SW 1271 (cell line): ENCODE data around the gene DGKB.
"Not testable (repeated sequence)": the region's sequence is repeated elsewhere in the genome, so short reads cannot be mapped to it uniquely, and the experiment has no call there.

Experiments
- DNase-seq, 2 experiments: peaks; one replicate each; lab custom pipeline; 2025; lab: John Stamatoyannopoulos, UW

DGKB gene

DNA sequence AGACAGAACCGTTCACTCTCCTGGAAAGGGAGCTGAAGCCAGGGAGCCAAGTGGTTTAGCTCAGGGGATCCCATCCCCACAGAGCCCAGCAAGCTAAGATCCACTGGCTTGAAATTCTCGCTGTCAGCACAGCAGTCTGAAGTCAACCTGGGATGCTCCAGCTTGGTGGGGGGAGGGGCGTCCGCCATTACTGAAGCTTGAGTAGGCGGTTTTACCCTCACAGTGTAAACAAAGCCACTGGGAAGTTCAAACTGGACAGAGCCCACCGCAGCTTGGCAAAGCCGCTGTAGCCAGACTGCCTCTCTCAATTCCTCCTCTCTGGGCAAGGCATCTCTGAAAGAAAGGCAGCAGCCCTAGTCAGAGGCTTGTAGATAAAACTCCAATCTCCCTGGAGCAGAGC lies 443.7 kb downstream of the DGKB start:
- not testable (repeated sequence) for DNase-seq

DNA sequence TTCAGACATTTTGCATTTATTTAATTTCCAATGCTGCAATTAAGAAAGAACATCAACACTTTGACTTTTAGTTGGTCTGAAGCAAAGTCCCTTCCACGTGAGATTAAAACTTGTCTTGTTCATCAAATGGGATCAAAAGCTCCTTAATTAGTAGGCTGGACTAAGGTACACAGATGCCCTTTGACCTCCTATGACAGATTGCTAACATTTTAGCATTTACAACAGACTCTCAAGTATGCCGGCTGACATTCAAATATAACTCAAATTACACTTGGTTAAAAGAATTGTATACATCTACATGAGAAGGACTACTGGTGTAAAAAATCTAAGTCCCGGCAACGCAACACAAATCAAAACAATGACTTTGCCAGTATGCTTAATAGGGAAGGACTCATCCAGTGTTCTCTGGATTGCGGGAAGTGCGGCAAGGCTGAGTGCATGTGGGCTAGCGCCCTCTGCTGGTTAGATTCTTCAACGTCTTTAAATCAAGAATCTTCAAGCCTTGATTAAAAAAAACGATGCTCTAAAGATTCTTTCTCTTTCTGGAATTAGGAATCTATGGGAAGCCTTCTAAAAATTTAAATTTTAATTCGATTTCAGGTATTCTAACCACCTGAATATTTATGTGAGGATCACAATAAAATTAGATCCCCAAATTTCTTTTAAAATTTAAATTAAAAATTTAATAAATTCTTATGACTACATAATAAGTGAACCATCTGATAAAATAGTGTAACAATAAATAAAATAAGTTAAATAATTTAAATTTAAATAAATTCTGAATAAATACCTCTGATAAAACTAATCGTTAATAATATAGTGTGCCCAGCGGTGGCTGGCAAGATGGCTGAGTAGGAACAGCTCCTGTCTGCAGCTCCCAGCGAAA lies 444.7 kb downstream of the DGKB start:
- DNase-seq: peak; percentile 48 to 74

DNA sequence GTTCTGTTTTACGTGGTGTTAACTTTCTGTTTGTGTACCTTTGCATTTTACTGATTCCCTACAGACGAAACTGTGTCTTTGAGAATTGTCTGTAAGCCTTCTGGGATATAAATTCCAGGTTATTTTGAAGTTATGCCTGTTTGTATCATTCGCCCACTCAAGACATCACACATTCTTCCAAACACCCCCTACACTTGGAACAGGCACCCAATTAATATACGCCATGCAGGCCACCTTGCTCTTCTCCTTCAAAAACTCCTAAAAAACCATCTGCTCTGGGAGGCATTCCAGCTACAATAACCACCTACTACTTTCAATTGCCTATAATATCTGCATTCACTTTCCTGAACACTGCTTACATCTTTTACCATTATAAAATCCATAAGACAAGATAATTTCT lies 453.3 kb downstream of the DGKB start:
- DNase-seq: no peak

DNA sequence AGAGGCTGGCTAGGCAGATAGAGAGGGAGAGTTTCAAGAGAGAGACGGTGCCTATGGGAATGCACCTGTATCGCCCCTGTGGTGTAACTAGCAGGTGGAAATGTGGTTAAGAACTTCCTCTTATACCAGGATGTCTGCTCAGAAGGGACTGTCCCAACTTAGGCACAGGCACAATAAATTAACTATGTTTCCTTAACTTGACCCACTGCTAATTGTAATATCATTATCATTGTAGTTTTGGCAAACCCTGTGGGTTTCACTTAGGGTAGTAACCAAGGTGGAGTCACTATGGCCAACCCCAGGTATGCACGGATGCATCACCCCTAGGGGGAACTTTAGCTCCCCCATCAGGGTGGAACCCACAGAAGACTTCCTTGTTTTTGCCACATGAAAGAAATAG lies 455.7 kb downstream of the DGKB start:
- no peak for DNase-seq

DNA sequence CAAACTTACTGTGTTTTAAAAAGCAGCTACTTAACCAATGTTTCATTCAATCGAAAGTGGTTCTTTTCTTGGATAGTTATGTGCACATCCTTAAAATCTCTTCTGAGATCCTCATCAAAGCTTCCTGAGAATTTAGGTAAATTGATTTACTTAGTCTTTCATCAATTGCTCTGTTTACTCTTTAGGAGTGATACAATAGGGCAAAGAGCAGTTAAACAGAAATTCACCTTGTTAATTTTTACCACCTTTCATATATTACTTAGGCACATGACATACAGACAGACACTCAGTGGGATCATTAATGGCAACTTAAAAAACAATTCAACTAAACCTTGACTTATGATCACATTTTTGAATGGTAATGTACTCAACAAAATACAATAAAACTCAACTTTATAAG lies 456.3 kb downstream of the DGKB start:
- DNase-seq: no peak

DNA sequence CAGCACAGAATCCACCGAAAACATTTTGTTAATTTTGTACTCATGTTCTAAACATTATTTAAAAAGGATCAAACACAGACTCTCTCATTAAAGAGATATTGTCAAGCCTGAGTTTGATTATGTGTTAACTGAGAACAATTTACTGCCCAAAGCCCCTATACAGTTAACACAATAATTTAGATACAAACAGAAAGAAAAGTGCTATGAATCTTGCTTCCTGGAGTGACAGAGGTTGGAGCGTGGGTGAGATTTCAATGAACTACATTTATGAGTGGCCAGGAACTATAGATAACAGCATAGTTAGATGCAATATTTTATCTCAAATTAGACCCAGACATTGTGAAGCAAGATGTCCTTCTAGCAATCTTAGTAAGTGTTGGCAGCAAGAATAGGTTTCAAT lies 464.2 kb downstream of the DGKB start:
- no peak for DNase-seq

DNA sequence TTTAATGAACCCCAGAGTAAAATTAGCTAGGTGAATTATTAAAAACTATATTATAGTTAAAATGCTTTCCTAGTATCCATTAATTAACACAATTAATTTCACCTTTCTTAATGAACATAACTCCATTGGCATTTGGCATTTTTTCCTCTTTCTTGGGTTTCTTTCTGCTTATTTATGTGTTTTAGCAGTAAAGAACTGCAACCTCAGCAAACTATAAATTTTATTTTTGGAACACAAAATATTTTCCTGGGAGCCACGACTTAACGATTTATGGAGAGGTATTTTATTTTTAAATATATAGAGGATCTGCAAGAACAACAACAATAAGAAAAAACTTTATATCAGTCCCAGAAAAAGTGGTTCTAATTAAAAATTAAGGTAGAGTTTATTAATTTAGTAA lies 465.7 kb downstream of the DGKB start:
- DNase-seq: no peak

DNA sequence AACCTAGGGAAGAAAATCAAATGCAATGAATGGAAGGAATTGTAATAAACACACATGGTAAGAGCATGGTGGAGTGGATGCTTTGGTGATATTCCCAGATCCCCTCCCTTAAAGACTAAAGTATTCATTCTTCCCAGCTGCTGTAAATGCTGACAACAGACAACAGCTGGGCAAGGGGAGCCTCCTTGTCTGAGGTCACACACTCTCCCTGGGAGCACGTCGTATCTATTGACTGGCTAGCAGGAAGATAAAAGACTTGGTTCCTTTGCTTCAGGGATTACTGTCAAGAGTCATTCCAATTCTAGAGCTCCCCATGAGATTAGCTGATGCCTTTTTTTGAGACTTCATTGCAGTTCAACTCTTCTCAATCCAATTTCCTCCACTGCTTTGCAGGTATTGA lies 469.6 kb downstream of the DGKB start:
- DNase-seq: no peak

DNA sequence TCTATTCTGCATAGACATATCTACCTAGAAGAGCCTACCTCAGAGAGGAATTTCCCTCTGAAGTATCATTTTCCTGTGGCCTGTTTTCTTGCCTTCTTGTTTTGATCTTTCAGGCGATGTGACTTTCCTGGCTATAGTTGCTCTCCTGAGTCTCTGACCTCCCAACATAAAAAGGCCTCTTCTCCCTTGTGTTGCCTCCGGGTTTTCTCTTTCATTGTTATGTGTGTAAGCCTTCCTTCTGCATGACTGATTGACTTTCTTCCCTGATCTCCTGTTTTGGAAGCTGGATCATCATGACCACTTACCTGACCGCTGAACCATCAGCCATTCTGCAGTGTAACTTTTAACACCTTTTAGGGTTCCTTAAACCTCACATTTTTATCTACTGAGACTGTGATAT lies 471.6 kb downstream of the DGKB start:
- DNase-seq: no peak

DNA sequence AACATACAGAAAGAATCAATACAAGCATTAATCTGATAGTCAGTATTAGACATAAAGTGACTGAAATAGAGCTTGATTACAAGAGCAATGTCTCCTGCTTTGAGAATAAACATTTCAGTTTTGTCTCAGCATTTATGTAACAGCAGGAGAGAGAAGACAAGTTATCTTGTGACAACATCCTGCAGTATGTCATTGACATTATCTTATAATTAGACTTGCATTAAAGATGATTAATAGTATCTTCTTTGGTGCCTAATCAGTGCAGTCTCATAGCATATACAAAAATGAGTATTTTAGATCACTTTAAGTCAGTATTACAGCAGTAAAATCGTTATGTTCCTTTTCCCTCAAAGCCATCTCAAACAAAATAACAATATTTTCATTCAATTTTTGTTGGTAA lies 477.0 kb downstream of the DGKB start:
- no peak for DNase-seq

DNA sequence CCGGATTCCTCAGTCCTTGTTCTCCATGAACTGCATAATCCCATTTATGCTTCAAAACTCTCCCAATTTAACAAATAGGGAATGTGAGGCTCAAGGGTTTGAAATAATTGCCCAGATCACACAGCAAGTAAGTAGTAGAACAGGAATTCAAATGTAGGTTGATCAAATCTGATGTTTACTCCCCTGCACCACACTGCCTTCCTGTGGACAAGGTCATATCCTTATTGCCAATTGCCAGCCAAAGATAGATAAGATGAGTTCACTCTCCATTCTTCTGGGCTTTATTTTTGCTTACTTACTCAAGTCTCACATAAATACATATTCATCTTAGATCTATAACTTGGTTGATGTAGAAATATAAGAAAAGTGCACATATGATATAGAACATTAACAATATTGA lies 477.9 kb downstream of the DGKB start:
- DNase-seq: no peak

DNA sequence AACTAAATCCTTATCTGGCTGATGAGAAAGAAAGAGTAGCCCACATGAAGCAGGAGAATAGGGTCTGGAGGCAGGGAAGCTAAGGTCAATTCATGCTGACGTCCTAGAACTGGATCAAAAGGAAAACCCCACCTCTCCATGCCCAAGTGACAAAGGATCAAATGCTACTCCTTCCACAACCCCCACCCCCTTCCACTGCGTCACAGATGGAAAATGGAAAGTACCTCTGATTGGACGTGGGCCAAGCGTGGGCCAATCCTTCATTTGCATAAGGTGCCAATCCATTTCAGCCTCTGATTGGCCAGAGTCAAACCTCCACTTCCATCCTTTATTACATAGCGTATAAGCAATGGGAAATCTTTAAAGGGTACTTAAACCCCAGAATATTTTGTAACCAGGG lies 481.8 kb downstream of the DGKB start:
- DNase-seq: no peak

DNA sequence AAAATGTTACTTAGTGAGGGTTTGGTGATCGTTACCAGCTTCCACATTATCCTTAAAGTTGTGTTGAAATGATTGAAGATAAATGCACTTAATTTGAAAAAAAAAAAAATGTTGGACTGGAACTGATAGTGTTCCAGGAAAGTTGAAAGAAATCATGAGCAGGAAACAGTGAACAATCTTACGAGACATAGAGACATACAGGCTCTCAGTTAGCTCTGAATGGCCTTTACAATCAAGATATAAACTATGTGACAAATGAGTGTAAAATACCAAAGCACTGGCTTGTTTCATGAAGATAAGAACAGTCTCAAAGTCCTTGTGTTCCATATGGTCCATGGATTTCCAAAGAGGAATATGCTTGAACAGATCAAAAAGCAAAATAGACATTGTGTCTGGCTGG lies 483.0 kb downstream of the DGKB start:
- no peak for DNase-seq

DNA sequence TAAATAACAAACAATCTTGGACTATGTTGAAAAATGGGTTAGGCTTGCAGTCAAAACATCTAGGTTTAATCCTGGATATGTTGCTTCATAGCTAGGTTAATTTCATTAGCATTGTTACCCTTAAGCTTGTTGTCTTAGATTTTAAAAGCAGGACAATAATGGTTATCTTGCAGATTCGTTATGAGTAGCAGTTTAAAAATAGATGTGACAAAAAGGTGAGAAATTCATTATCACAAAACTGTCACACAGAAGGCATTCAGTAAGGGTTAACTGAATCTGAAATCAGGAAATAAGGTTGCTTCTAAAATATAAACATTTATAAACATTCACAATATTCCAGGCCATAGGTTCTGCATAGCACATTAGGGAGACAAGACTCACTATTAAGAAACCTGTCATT lies 483.9 kb downstream of the DGKB start:
- no peak for DNase-seq

DNA sequence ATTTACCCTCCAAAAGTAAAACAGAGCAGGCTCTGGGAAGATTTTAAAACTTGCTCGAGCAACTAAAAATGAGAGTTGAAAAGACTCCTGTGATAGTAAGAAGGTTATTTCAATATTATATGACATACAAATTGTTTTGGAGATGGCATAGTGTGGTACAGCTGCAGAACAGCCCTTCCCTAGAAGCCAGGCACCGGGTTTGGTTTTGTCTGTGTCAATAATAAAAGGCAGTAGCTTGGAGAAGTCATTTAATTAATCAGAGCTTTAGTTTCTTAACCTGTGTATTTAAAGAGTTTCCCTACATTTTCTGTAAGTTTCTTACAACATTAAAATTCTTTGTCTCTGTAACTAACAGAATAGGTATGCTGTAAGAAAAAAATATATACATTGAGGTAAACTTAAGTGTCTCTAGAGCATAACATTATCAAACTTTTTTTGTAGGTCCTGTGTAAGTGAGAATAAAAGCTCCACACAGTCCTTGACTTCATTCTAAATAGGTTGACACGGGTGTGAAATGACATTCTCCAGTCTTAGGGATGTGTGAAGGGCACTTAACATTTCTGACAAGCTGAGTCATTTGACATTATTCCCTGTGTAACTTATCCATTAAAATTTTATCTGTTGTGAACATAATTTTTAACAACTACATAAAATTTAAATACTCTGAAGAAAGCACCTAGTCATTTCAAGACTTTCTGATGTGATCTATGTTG lies 488.1 kb downstream of the DGKB start:
- DNase-seq: no peak

DNA sequence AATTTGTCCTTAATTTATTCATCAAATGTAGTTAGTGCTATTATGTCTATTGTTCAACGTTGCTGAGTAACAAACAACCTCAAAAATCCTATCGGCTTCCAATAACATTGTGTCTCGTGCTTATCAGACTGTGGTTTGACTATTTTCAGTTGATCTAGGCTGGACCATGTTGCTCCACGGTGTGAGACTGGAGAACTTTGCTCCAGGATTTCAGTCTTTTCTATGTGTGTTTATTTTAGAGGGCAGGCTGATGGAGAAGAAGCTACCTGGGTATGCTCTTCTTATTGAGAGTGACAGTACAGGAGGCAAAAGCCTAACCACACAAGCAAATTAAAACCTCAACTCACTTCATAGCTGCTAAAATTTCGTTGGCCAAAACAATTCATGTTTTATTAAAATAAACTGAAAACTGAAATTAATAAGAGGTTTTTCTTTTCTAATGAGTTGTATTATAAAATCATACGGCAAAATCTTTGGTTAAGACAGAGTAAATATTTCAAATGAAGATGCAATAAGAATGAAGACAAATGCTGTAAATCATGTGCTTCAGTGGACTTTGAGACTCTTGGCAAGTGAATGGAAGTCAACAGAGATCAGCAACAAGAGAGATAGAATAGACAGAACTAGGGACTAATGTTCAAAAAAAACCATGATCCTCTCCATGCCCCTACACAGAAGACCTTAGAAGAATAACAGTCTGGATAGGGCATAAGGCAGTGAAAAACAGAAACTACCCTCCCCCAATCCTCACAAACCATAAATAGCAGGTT lies 495.1 kb downstream of the DGKB start:
- no peak for DNase-seq

DNA sequence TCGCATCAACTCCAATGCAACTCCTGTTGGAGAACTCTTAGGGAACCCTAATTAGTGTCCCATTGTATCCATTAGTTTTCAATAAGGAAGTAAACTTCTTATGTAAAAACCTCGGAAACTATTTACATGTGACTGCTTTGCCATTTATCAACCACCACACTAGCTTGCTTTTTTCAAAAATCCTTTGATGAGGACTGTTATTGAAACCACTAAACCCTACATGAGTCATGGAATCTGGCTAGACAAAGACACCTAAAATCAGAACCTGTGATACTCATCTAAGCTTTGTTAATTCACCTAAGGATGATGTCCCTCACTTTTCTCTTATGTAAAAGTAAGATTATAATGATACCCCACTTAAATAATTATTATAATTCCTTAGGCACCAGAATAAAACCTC lies 499.0 kb downstream of the DGKB start:
- no peak for DNase-seq

DNA sequence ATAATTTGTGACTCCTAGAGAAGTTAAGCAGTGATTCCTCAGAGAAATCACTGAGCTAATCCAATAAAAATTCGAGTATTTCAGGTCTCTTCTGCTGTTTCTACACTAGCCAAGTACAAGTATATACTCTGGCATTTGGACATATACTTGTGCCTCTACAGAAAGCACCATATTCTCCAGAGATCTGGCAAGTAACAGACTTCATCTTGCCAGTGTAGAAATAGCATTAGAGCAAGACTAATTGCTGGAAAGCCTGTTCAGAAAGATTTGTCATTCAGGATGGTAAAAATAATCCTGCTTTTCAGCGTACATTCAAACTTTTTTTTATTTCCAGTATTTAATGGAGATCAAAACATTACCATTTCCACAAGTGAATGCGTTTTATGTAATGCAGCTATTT lies 502.3 kb downstream of the DGKB start:
- DNase-seq: no peak

DNA sequence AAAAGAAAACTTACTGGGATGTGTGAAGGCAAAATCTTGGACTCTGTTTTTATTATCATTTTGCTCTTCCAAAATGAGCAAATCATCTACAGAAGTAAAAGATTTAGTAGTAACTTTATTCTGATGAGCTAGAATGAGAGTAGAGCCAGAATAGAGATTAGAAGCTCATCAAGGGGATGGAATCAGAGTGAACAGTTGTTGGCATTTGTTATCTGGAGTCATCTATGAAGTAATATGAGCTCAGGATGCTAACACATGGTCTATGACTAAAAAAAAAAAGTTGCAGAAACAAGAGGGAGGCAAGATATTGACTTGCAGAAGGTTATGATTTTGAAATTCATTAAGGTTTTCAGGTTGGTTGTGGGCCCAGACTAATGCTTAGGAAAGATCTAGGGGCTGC lies 504.0 kb downstream of the DGKB start:
- no peak for DNase-seq

DNA sequence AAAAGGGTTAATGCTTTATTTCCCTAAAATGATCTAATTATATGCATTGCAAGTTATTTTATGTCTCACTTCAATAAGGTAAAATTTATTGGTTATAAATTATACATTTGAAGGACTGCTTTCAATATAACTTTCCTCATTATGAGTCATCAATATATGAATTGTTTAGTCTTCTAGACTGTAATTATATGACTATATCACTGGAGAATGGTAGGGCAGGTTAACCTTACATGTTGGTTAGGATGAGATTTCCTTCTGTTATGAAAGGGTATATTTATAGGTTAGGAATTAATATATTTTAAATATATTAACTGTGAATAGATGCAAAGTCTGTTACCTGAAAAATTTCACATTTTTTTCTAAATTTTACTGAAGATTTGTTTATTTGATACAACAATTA lies 506.7 kb downstream of the DGKB start:
- no peak for DNase-seq

DNA sequence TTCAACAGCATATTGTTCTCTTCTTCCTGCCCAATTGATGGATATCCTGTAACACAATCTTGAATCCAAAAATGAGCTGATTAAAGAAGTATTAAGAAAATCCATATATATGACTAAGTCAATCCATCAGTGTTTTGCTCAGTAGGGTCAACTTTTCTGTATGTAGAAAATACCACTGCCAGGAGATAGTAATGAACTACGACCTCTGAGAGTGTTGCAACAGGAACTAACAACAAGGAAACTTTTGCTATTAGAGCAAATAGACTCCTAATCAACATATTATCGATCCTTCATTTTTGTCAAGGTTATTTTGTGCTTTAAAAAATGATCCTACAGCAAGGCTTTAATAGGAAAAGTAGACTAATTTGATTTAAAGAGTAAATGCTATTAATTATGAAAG lies 507.8 kb downstream of the DGKB start:
- no peak for DNase-seq

DNA sequence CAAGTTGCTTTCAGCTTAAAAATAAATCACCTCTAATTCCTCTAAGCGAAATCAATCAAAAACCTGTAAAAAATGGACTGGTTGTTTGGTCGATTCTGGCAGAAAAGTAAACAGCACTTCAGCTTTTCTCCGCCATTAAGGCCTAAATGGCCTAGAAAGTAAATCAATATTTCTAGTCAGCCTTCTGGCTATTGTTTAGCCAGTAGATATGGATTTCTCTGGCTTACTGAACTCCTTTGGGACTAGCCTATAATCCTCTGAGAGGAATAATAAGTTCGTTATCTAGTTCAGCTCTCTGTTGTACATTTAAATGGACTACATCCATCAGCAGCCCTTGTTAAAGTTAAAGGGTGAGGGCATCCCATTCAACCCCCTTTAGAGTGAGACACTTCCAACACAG lies 513.0 kb downstream of the DGKB start:
- DNase-seq: no peak

DNA sequence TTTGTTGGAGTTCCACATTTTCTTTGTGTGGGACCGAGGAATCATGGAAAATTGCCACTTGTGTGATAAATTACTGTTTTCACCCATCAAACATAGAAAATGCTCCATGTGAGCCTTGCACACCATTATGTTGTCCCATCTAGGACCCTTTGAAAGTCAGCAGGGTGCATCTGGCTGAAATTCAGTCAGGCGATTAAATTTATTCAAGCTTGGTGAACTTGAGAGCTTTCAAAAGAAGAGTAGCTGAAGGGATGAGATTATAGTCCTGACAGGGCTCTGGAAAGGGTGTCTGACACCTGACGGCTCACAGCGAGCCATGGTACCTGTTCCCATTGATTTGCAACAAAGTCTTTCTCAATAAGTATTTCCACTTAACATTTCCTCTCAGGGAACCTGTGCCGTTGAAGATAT lies 513.4 kb downstream of the DGKB start:
- DNase-seq: no peak
